Osteocyte (in vitro differentiated cells): ENCODE measurements around the gene MALRD1. TPM values are rescaled to one million over a fixed set of nuclear protein-coding genes. Genes with fewer than 3 reads are reported as not detected.

Experiments used
- DNase-seq: peaks from one replicate; pipeline ENCODE4 v3.0.0; 2021; ENCODE audit warnings: mixed read lengths; ENCODE audit not compliant: unreplicated experiment; ENCODE audit errors: extremely low spot score
- H3K27ac Mint-ChIP-seq: one replicate; pipeline ENCODE4 v1.8.0; 2021; ENCODE audit warnings: mild to moderate bottlenecking, mixed read lengths; ENCODE audit not compliant: unreplicated experiment
- H3K27me3 Mint-ChIP-seq: one replicate; pipeline ENCODE4 v1.8.0; 2021; ENCODE audit warnings: mixed read lengths; ENCODE audit not compliant: unreplicated experiment
- H3K36me3 Mint-ChIP-seq: one replicate; pipeline ENCODE4 v1.8.0; 2021; ENCODE audit warnings: mixed read lengths; ENCODE audit not compliant: unreplicated experiment
- H3K4me1 Mint-ChIP-seq: one replicate; pipeline ENCODE4 v1.8.0; 2021; ENCODE audit warnings: mixed read lengths; ENCODE audit not compliant: unreplicated experiment
- H3K4me3 Mint-ChIP-seq: one replicate; pipeline ENCODE4 v1.8.0; 2021; ENCODE audit warnings: mild to moderate bottlenecking, moderate library complexity, mixed read lengths; ENCODE audit not compliant: unreplicated experiment
- H3K9me3 Mint-ChIP-seq: one replicate; pipeline ENCODE4 v1.8.0; 2021; ENCODE audit warnings: mixed read lengths; ENCODE audit not compliant: unreplicated experiment
- CTCF ChIP-seq: fragments of 200-600 bp; sonication (generic); IDR thresholded peaks from 2 replicates; pipeline ENCODE4 v1.5.0; 2021; ENCODE audit warnings: antibody characterized with exemption, mild to moderate bottlenecking, moderate library complexity
- total RNA-seq: library from RNA; stranded (reverse); gene quantifications from 2 replicates; pipeline ENCODE4 v1.2.1, GENCODE V29; 2021

MALRD1 gene
- total RNA-seq, 1 donor from 2014 or later = 0.56 TPM

- TF ChIP-seq CTCF = no peak
- Mint-ChIP-seq H3K27me3 (no peaks in the 10 kb centered on the region), H3K4me3 (no peak overlapping the region), H3K36me3 (no peaks in the 10 kb centered on the region), H3K27ac (no peak overlapping the region), H3K4me1 (no peaks in the 10 kb centered on the region), H3K9me3 (peaks cover 11% of the 10 kb centered on the region)
- no peak for DNase-seq
Observed at GRCh38 chr10:19168584-19168983, 120.0 kb downstream of the MALRD1 start.

GRCh38 chr10:19169041-19169440, 120.4 kb downstream of the MALRD1 start:
- DNase-seq = no peak
- Mint-ChIP-seq H3K27ac (no peak overlapping the region), H3K4me1 (no peaks in the 10 kb centered on the region), H3K36me3 (no peaks in the 10 kb centered on the region), H3K4me3 (no peak overlapping the region), H3K9me3 (peaks cover 11% of the 10 kb centered on the region), H3K27me3 (no peaks in the 10 kb centered on the region)
- no peak for TF ChIP-seq CTCF

- no peak for TF ChIP-seq CTCF
Observed at GRCh38 chr10:19169684-19170083, 121.1 kb downstream of the MALRD1 start.

GRCh38 chr10:19178675-19179074, 130.1 kb downstream of the MALRD1 start:
- Mint-ChIP-seq H3K9me3 (peaks cover 7% of the 10 kb centered on the region), H3K4me1 (no peaks in the 10 kb centered on the region), H3K27me3 (no peaks in the 10 kb centered on the region), H3K27ac (no peak overlapping the region), H3K36me3 (no peaks in the 10 kb centered on the region), H3K4me3 (no peak overlapping the region)
- no peak for TF ChIP-seq CTCF
- no peak for DNase-seq

More at GRCh38 chr10:19169684-19170083, 121.1 kb downstream of the MALRD1 start:
- no peak overlapping the region for H3K27ac Mint-ChIP-seq
- H3K9me3 Mint-ChIP-seq = peaks cover 11% of the 10 kb centered on the region
- H3K4me1 Mint-ChIP-seq = no peaks in the 10 kb centered on the region
- no peaks in the 10 kb centered on the region for H3K27me3 Mint-ChIP-seq
- no peaks in the 10 kb centered on the region for H3K36me3 Mint-ChIP-seq
- H3K4me3 Mint-ChIP-seq = no peak overlapping the region
- DNase-seq = no peak

GRCh38 chr10:19184891-19185290, 136.3 kb downstream of the MALRD1 start:
- Mint-ChIP-seq H3K9me3 (peaks cover 19% of the 10 kb centered on the region), H3K4me1 (no peaks in the 10 kb centered on the region), H3K4me3 (no peak overlapping the region), H3K27me3 (no peaks in the 10 kb centered on the region), H3K36me3 (no peaks in the 10 kb centered on the region), H3K27ac (no peak overlapping the region)
- no peak for TF ChIP-seq CTCF
- no peak for DNase-seq
